AG10803 (cell line): ENCODE results near the gene DEFB124.
"Not testable (repeated sequence)": the region's sequence is repeated elsewhere in the genome, so short reads cannot be mapped to it uniquely, and the experiment has no call there.

Source experiments
- DNase-seq: peaks from one replicate; pipeline ENCODE4 v3.0.0; 2010; ENCODE audit warnings: low read depth
- H3K4me3 ChIP-seq: 2 replicates; pipeline ENCODE4 v1.5.1; 2011; ENCODE audit warnings: mild to moderate bottlenecking, low read length, control low read depth
- CTCF ChIP-seq: conservative IDR thresholded peaks from 2 replicates; pipeline ENCODE4 v1.5.1; 2011; ENCODE audit warnings: mild to moderate bottlenecking, low read length, control low read depth, inconsistent platforms

Gene DEFB124

GRCh38 chr20:31474758-31475427 lies at the start of gene DEFB124, which contains the start of gene REM1:
DEFB124 (minus strand) TSS chr20:31475127; CDS start chr20:31473013, 2,114 bp downstream.
REM1 (plus strand) TSS chr20:31475288; CDS start chr20:31476446, 1,158 bp downstream.
- no peak for DNase-seq
- peak within 1 kb of the TSS; percentile 3 for H3K4me3 ChIP-seq
- no peak for TF ChIP-seq CTCF

- H3K4me3 ChIP-seq: no peak overlapping the region
- no peak for TF ChIP-seq CTCF
- DNase-seq: peak; percentile 32
Measured at GRCh38 chr20:31523361-31524283, 48.7 kb upstream of the DEFB124 start.

GRCh38 chr20:31522731-31523130 lies 47.8 kb upstream of the DEFB124 start:
- no peak for DNase-seq
- TF ChIP-seq CTCF: no peak

GRCh38 chr20:31521267-31521666 lies 46.3 kb upstream of the DEFB124 start:
- not testable (repeated sequence) for DNase-seq, H3K4me3 ChIP-seq

More at GRCh38 chr20:31522731-31523130, 47.8 kb upstream of the DEFB124 start:
- H3K4me3 ChIP-seq: no peak overlapping the region

- peak overlapping the region; percentile 96 for H3K4me3 ChIP-seq
- peak; percentile 55 for TF ChIP-seq CTCF
- DNase-seq: peak; percentile 64
Measured at GRCh38 chr20:31517373-31517772, 42.4 kb upstream of the DEFB124 start.

GRCh38 chr20:31516651-31517050 lies 41.7 kb upstream of the DEFB124 start:
- peak overlapping the region; percentile 96 for H3K4me3 ChIP-seq
- TF ChIP-seq CTCF: no peak
- DNase-seq: no peak

- no peak for DNase-seq
- H3K4me3 ChIP-seq: peak overlapping the region; percentile 96
- TF ChIP-seq CTCF: no peak
Measured at GRCh38 chr20:31516166-31516565, 41.2 kb upstream of the DEFB124 start.
